IMR-90 (cell line): Measurements from ENCODE around the gene PLEKHH2. TPM values are rescaled to one million over a fixed set of nuclear protein-coding genes. Genes with fewer than 3 reads are reported as not detected.

Source experiments
- ATAC-seq: fragments of 200-7000 bp; cut with Tn5 transposase; 2 replicates; pipeline ENCODE4 v1.9.1; 2020; ENCODE audit warnings: low read depth, mild to moderate bottlenecking, moderate library complexity
- BruUV-seq: library from RNA; stranded (reverse); fragments of 400-500 nt; replicated peaks from 2 replicates; lab custom pipeline; 2021; lab: Mats Ljungman, UMichigan
- CTCF ChIA-PET: fragments of 300-600 bp; formaldehyde crosslinking; extraction: SDS; loops from one replicate; lab custom pipeline; 2021; ENCODE audit warnings: antibody characterized with exemption; lab: Yijun Ruan, JAX
- POLR2A ChIA-PET: fragments of 300-600 bp; sonication (Branson Sonifier 250); formaldehyde crosslinking; loops from one replicate; lab custom pipeline; 2022; ENCODE audit warnings: antibody characterized with exemption; ENCODE audit not compliant: unreplicated experiment; lab: Charles Lee
- DNase-seq: peaks from one replicate; pipeline ENCODE4 v3.0.0; 2013
- H2AFZ ChIP-seq: replicated peaks from 2 replicates; pipeline ENCODE3; 2013; ENCODE audit warnings: low read length, mild to moderate bottlenecking; ENCODE audit not compliant: poor library complexity
- H2AK5ac ChIP-seq: 2 replicates; pipeline ENCODE4 v1.6.1; 2013; ENCODE audit warnings: low read depth, low read length, inconsistent platforms
- H2AK9ac ChIP-seq: replicated peaks from 2 replicates; pipeline ENCODE3; 2013; ENCODE audit warnings: mild to moderate bottlenecking, low read depth, low read length, moderate library complexity; ENCODE audit not compliant: poor library complexity
- H2BK120ac ChIP-seq: 2 replicates; pipeline ENCODE4 v1.6.1; 2013; ENCODE audit warnings: low read depth, low read length, inconsistent platforms
- H2BK15ac ChIP-seq: 3 replicates; pipeline ENCODE4 v1.6.1; 2013; ENCODE audit warnings: low read depth, low read length, inconsistent platforms
- H2BK20ac ChIP-seq: 2 replicates; pipeline ENCODE4 v1.6.1; 2013; ENCODE audit warnings: low read depth, mild to moderate bottlenecking, inconsistent platforms, low read length, moderate library complexity
- H2BK5ac ChIP-seq: 2 replicates; pipeline ENCODE4 v1.6.1; 2013; ENCODE audit warnings: mild to moderate bottlenecking, low read depth, low read length, inconsistent platforms; ENCODE audit not compliant: poor library complexity, severe bottlenecking
- H3K14ac ChIP-seq: replicated peaks from 2 replicates; pipeline ENCODE4 v1.6.1; 2013; ENCODE audit warnings: low read depth, low read length, inconsistent platforms
- H3K18ac ChIP-seq: 2 replicates; pipeline ENCODE4 v1.6.1; 2013; ENCODE audit warnings: low read depth, low read length, control low read depth
- H3K23ac ChIP-seq: 2 replicates; pipeline ENCODE4 v1.6.1; 2013; ENCODE audit warnings: low read depth, low read length, inconsistent platforms
- H3K27ac ChIP-seq: 2 replicates; pipeline ENCODE4 v1.5.1; 2013; ENCODE audit warnings: mild to moderate bottlenecking, control low read depth, low read length; ENCODE audit not compliant: insufficient read depth
- H3K27me3 ChIP-seq: 2 replicates; pipeline ENCODE4 v1.6.1; 2013; ENCODE audit warnings: low read length; ENCODE audit not compliant: control insufficient read depth, insufficient read depth
- H3K36me3 ChIP-seq: 2 replicates; pipeline ENCODE4 v1.6.1; 2013; ENCODE audit warnings: low read length, mixed read lengths; ENCODE audit not compliant: control insufficient read depth, insufficient read depth
- H3K4ac ChIP-seq: 2 replicates; pipeline ENCODE4 v1.6.1; 2013; ENCODE audit warnings: low read depth, low read length, inconsistent platforms
- H3K4me1 ChIP-seq: 2 replicates; pipeline ENCODE4 v1.6.1; 2013; ENCODE audit warnings: low read length, mixed read lengths; ENCODE audit not compliant: control insufficient read depth, insufficient read depth
- H3K4me2 ChIP-seq: 2 replicates; pipeline ENCODE4 v1.6.1; 2013; ENCODE audit warnings: low read depth, mild to moderate bottlenecking, control low read depth, low read length, moderate library complexity
- H3K4me3 ChIP-seq: 2 replicates; pipeline ENCODE4 v1.5.1; 2013; ENCODE audit warnings: low read depth, mild to moderate bottlenecking, control low read depth, low read length, moderate library complexity; ENCODE audit not compliant: insufficient read depth
- H3K56ac ChIP-seq: 2 replicates; pipeline ENCODE4 v1.6.1; 2013; ENCODE audit warnings: low read length, inconsistent platforms; ENCODE audit not compliant: insufficient read depth; ENCODE audit errors: extremely low read depth
- H3K79me1 ChIP-seq, 2 experiments: 2 replicates each; pipeline ENCODE4 v1.6.1; 2013; ENCODE audit warnings: low read length in 2 of 2, inconsistent platforms in 1 of 2, low read depth in 1 of 2
- H3K9ac ChIP-seq: 2 replicates; pipeline ENCODE4 v1.6.1; 2013; ENCODE audit warnings: low read depth, low read length, control low read depth
- H3K9me1 ChIP-seq: 2 replicates; pipeline ENCODE4 v1.6.1; 2013; ENCODE audit warnings: low read length, inconsistent platforms; ENCODE audit not compliant: insufficient read depth
- H3K9me3 ChIP-seq: 2 replicates; pipeline ENCODE4 v1.6.1; 2013; ENCODE audit warnings: low read length; ENCODE audit not compliant: control insufficient read depth, insufficient read depth
- H4K20me1 ChIP-seq: 2 replicates; pipeline ENCODE4 v1.6.1; 2013; ENCODE audit warnings: low read length, inconsistent platforms; ENCODE audit not compliant: insufficient read depth
- H4K5ac ChIP-seq: 2 replicates; pipeline ENCODE4 v1.6.1; 2013; ENCODE audit warnings: mild to moderate bottlenecking, low read depth, low read length, control low read depth
- H4K8ac ChIP-seq, 2 experiments: 2 replicates each; pipeline ENCODE4 v1.6.1; 2013; ENCODE audit warnings: low read depth in 2 of 2, low read length in 2 of 2, control low read depth in 1 of 2, inconsistent platforms in 1 of 2
- H4K91ac ChIP-seq: 2 replicates; pipeline ENCODE4 v1.6.1; 2013; ENCODE audit warnings: low read depth, low read length, inconsistent platforms; ENCODE audit not compliant: insufficient read depth
- BHLHE40 ChIP-seq: fragments of 150-350 bp; IDR thresholded peaks from 2 replicates; pipeline ENCODE4 v1.6.1; 2016; ENCODE audit warnings: mild to moderate bottlenecking, low read depth, low read length
- CEBPB ChIP-seq: IDR thresholded peaks from 2 replicates; pipeline ENCODE4 v1.6.1; 2012; ENCODE audit warnings: low read depth, low read length, improper control_type of control experiment
- CHD1 ChIP-seq: IDR thresholded peaks from 2 replicates; pipeline ENCODE4 v1.6.1; 2012; ENCODE audit warnings: low read depth, low read length, improper control_type of control experiment
- CTCF ChIP-seq: conservative IDR thresholded peaks from 2 replicates; pipeline ENCODE4 v1.5.1; 2012; ENCODE audit warnings: mild to moderate bottlenecking, low read depth, low read length, improper control_type of control experiment
- FOS ChIP-seq: fragments of 150-350 bp; IDR thresholded peaks from 2 replicates; pipeline ENCODE4 v1.6.1; 2016; ENCODE audit warnings: low read depth, low read length
- MAFK ChIP-seq: IDR thresholded peaks from 2 replicates; pipeline ENCODE4 v1.6.1; 2012; ENCODE audit warnings: low read depth, low read length, improper control_type of control experiment
- MAZ ChIP-seq: IDR thresholded peaks from 2 replicates; pipeline ENCODE4 v1.6.1; 2012; ENCODE audit warnings: low read depth, mild to moderate bottlenecking, low read length, improper control_type of control experiment, moderate library complexity, borderline replicate concordance
- MXI1 ChIP-seq: IDR thresholded peaks from 2 replicates; pipeline ENCODE4 v1.6.1; 2012; ENCODE audit warnings: low read depth, mild to moderate bottlenecking, low read length, moderate library complexity, borderline replicate concordance
- NFE2L2 ChIP-seq: fragments of 150-350 bp; IDR thresholded peaks from 2 replicates; pipeline ENCODE4 v1.6.1; 2016; ENCODE audit warnings: low read depth, mild to moderate bottlenecking, low read length
- POLR2A ChIP-seq: IDR thresholded peaks from 2 replicates; pipeline ENCODE4 v1.6.1; 2012; ENCODE audit warnings: mild to moderate bottlenecking, low read depth, low read length
- RAD21 ChIP-seq: IDR thresholded peaks from 2 replicates; pipeline ENCODE4 v1.6.1; 2012; ENCODE audit warnings: low read length, improper control_type of control experiment
- RCOR1 ChIP-seq: IDR thresholded peaks from 2 replicates; pipeline ENCODE4 v1.6.1; 2012; ENCODE audit warnings: mild to moderate bottlenecking, low read length, improper control_type of control experiment; ENCODE audit not compliant: insufficient replicate concordance
- RFX5 ChIP-seq: IDR thresholded peaks from 2 replicates; pipeline ENCODE4 v1.8.0; 2012; ENCODE audit warnings: low read depth, mild to moderate bottlenecking, low read length, moderate library complexity
- SMC3 ChIP-seq: fragments of 150-350 bp; IDR thresholded peaks from 2 replicates; pipeline ENCODE4 v1.6.1; 2016; ENCODE audit warnings: low read depth, mild to moderate bottlenecking, antibody characterized with exemption, low read length, moderate library complexity
- WGBS, 2 experiments: methylation state at CpG; one replicate each; pipeline versions ENCODE4 v1.1.5 to v1.1.7; 2013; ENCODE audit warnings: missing lambda C conversion rate in 2 of 2; ENCODE audit not compliant: insufficient read length in 1 of 2; ENCODE audit errors: extremely low coverage in 2 of 2; 5-methylcytosine and 5-hydroxymethylcytosine counted together
- dilution Hi-C: fragments of 300-500 bp; cut with HindIII; formaldehyde crosslinking; loops from one replicate; pipeline ENCODE4 v1.14.3; 2018; ENCODE audit warnings: low sequenced_read_pairs; ENCODE audit not compliant: unreplicated experiment
- in situ Hi-C: fragments of 300-500 bp; cut with MboI; formaldehyde crosslinking; loops from 3 replicates; pipeline ENCODE4 v1.14.3; 2019; ENCODE audit warnings: low sequenced_read_pairs, inconsistent platforms, mixed read lengths
- intact Hi-C: fragments of 100-400 bp; cut with micrococcal nuclease; formaldehyde crosslinking; loops from 2 replicates; pipeline ENCODE4 v1.10.0; 2022
- polyA plus RNA-seq, 3 experiments: library from polyadenylated mRNA; depleted of rRNA; stranded (reverse); fragments of >200 nt; gene quantifications; 2 replicates each; pipeline ENCODE4 v1.2.3, GENCODE V29; 2012; ENCODE audit warnings: low replicate concordance in 1 of 3
- total RNA-seq: library from RNA; depleted of rRNA; stranded (reverse); fragments of >200 nt; gene quantifications from 2 replicates; pipeline ENCODE4 v1.2.3, GENCODE V29; 2012
- TF ChIP-seq, protein P1 (sequence below): fragments of 150-350 bp; IDR thresholded peaks from 2 replicates; pipeline ENCODE4 v1.6.1; 2017; ENCODE audit warnings: mild to moderate bottlenecking, antibody characterized with exemption, low read length, low read depth
- TF ChIP-seq, protein P2 (sequence below): fragments of 150-350 bp; IDR thresholded peaks from 2 replicates; pipeline ENCODE4 v1.6.1; 2016; ENCODE audit warnings: low read depth, mild to moderate bottlenecking, low read length, moderate library complexity, borderline replicate concordance

The PLEKHH2 gene
- total and polyA plus RNA-seq, 2 of the 4 experiments (the other 2 are of a cell fraction): 2.0 to 3.3 TPM

GRCh38 chr2:43788646-43789045, 151.6 kb downstream of the PLEKHH2 start:
- Histone ChIP-seq H3K56ac (no peak overlapping the region), H4K91ac (no peak overlapping the region), H3K27me3 (no peaks in the 10 kb centered on the region), H3K4ac (no peak overlapping the region), H3K18ac (no peak overlapping the region), H2BK20ac (no peak overlapping the region), H3K9ac (no peak overlapping the region), H3K23ac (no peak overlapping the region), H2AK5ac (no peak overlapping the region), H3K14ac (no peak overlapping the region), H3K27ac (no peak overlapping the region), H2BK15ac (no peak overlapping the region), H4K5ac (no peak overlapping the region), H4K20me1 (no peaks in the 10 kb centered on the region), H2BK120ac (no peak overlapping the region), H4K8ac (no peak overlapping the region), H3K4me1 (peaks cover 3% of the 10 kb centered on the region; the same call in 1 of the 2 replicates), H2AK9ac (no peak overlapping the region), H3K9me3 (no peaks in the 10 kb centered on the region), H3K9me1 (no peaks in the 10 kb centered on the region), H3K79me1 (no peaks in the 10 kb centered on the region), H3K36me3 (no peaks in the 10 kb centered on the region), H3K4me2 (no peak overlapping the region), H2BK5ac (no peak overlapping the region), H2AFZ (no peak overlapping the region), H3K4me3 (no peak overlapping the region)
- no peak for TF ChIP-seq RFX5
- no peak for TF ChIP-seq RCOR1
- no peak for TF ChIP-seq SMC3
- TF ChIP-seq MXI1: no peak
- TF ChIP-seq, protein P1, sequence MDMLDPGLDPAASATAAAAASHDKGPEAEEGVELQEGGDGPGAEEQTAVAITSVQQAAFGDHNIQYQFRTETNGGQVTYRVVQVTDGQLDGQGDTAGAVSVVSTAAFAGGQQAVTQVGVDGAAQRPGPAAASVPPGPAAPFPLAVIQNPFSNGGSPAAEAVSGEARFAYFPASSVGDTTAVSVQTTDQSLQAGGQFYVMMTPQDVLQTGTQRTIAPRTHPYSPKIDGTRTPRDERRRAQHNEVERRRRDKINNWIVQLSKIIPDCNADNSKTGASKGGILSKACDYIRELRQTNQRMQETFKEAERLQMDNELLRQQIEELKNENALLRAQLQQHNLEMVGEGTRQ: no peak
- no peak for TF ChIP-seq MAZ
- no peak for TF ChIP-seq BHLHE40
- no peak for TF ChIP-seq FOS
- TF ChIP-seq MAFK: no peak
- no peak for TF ChIP-seq CHD1
- no peak for TF ChIP-seq RAD21
- TF ChIP-seq CEBPB: no peak
- TF ChIP-seq POLR2A: no peak
- TF ChIP-seq CTCF: no peak
- no peak for TF ChIP-seq NFE2L2
- TF ChIP-seq, protein P2, sequence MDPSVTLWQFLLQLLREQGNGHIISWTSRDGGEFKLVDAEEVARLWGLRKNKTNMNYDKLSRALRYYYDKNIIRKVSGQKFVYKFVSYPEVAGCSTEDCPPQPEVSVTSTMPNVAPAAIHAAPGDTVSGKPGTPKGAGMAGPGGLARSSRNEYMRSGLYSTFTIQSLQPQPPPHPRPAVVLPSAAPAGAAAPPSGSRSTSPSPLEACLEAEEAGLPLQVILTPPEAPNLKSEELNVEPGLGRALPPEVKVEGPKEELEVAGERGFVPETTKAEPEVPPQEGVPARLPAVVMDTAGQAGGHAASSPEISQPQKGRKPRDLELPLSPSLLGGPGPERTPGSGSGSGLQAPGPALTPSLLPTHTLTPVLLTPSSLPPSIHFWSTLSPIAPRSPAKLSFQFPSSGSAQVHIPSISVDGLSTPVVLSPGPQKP: no peak
- ATAC-seq (no peak), DNase-seq (no peak)
- in situ Hi-C loops: no loop called here
- WGBS, 2 experiments: no CpG with 5 or more reads among the region's 1 CpG
- ChIA-PET POLR2A (no interaction called here), CTCF (no interaction called here)
- BruUV-seq: no TSS peak
- intact Hi-C loops: no loop called here
- dilution Hi-C loops: no loop called here
